ENCODE measurements around the gene EXOC2. TPM values are rescaled to one million over a fixed set of nuclear protein-coding genes. Genes with fewer than 3 reads are reported as not detected.

The EXOC2 gene
- total RNA-seq, 1 donor from 2014 or later: 34.3 TPM

DNA sequence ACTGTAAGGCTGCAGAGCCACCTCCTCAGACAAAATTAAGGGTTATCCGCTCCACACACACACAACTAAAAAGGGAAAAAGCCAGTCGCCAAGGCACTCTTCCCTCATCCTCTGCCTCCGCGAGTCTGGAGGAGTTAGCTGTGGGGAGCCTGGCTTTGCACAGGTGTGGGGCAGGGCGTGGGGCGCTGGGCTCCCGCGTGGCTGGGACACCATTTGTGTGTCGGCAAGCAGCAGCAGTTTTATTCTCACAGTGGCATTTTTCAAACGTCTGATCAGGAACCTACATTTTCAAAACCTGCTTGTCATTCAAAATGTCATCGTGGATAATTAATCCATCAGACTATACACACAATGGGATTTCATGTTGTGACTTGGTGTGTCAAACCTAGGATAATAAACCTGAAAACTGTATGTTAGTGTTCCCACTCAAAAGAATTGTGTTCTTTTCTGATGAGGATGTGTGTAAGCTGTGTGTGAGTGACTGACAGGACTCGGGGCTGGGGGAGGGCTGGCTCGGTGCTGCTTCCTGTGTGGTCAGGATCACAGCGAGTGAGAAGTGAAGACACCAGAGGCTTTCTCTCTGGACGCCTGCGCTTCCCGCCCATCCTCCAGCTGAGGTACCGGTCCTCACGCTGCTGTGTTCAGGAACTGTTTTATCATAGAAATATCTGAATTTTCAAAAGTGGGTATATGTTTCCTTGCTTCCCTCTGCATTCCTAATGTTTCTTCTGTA is 218.3 kb downstream of the EXOC2 start:
- DNase-seq (ENCODE audit: low read depth in 2 of 2): peak in 1 of 2 donors; percentile 7

DNA sequence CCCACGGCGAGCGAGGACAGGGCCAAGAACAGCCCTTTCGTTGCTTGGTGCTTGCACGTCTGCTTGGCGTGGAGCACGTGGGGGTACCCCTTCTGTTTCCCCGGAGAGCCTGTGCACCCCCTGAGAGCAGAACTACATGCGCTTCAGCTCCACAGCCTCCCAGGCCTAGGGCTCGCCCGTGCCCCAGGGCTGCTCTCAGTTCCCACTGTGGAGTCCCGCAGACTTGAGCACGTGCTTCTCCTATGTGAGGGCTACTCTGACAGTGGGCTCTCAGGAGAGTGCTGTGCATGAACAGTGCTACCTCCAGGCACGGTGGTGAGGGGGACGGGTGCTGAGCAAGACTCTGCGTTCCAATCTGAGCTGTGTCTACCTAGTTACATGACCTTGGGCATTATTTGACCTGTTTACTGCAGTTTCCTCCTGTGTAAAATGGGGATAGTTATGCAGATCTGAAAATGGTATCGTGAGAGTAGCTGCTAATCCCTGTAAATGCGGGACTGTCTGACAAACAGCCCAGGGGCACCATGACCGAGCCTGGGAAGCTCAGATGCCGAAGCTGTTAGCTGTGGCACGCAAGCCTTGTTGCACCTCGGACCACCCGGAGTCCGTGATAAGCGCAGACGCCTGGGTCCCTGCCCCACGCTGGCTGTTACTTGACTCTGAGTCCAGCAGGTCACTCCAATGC is 219.0 kb downstream of the EXOC2 start:
- DNase-seq (ENCODE audit: low read depth in 2 of 2): no peak

DNA sequence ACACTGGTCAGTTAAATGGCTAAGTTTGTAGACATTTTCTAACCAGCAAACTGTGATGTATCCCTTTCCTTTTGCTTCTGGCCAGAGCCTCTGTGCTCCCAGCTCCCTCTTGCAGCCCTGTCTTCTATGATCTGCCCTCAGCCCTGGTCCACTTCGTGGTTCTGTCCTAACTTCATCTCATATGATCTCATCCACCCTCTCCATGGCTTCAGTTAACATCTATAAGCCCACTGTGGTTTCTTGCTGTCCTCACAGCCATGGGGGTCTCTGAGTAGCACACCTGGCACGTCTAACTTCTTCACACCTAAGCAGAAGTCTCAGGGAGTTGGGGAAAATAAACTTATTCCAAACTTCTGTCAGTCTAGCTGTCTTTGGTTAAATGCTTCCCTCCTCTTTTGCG is 219.6 kb downstream of the EXOC2 start:
- no peak for DNase-seq (ENCODE audit: low read depth in 2 of 2)

DNA sequence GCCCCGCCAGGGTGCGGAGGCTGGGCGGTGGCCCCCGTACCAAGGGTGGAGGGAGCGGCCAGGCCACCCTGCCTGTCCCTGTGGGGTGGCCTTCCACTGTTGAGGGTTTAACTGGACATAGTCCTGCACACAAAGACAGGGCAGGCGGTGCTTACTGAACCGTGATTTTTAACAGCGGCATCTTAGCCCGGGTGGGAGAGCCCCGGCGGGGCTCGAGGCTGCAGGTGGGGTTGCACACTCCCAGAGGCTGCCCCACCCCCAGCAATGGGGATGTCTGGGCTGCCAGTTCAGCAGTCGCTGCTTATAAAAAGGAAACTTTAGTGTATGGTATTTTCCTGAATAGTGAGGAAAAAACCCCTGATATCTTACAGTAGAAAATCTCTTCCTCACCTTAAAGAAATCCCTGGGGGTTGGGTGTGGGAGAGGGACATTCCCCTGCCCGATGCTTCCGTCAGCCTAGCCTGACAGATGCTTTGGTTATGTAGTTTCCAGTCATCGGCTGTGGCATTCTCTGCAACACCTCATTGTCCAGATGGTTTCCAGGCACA is 222.0 kb downstream of the EXOC2 start:
- DNase-seq (ENCODE audit: low read depth in 2 of 2): no peak

DNA sequence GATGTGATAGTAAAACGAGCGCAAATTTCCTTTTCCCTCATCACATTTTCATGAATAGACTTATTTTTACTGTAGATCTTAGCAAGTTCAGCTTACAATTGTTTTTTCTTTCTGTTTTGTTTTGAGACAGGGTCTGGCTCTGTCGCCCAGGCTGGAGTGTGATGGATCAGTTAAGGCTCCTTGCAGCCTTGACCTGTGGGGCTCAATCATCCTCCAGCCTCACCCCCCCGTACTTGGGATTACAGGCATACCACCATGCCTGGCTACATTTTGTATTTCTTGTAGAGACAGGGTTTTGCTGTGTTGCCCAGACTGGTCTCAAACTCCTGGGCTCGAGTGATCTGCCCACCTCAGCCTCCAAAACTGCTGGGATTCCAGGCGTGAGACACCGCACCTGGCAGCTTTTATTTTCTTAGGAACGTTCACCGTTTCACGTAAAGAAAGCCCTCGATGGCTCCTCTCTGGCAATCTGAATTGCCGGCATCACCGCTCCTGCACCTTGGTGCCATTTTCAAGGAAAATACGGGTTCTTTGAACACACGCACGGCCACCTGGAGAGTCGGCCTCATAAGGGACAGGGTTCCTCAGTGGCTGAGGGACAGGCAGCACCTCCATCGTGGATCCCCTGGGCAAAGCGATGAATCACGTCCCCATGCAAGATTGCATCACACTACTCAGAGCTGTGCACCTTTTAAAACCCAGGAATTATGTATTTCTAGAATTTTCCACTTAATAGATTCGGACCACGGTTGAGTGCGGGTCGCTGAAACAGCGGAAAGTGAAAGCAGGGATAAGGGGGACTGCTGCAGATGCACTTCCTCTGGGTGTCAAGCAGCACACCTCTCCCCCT is 222.7 kb downstream of the EXOC2 start:
- DNase-seq (ENCODE audit: low read depth in 2 of 2): no peak

DNA sequence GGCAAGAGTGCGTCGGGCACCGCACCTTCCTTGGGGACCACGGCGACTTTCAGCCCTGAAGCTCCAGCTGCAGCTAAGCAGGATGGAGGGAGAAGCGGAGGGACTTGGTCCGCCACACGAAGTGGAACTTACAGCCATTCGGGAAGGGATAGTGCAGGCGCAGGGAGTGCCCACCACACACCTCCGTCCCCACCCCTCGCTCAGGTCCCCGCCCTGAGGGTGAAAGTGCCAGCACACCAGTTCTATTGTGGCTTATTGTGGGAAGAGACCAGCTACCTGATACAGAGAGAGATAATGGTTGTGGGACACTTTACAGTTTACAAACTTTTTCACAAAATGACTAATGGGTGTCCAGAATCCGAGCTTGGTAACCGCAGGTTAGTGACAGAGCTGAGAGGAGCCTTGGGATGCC is 225.3 kb downstream of the EXOC2 start:
- DNase-seq (ENCODE audit: low read depth in 2 of 2): no peak

DNA sequence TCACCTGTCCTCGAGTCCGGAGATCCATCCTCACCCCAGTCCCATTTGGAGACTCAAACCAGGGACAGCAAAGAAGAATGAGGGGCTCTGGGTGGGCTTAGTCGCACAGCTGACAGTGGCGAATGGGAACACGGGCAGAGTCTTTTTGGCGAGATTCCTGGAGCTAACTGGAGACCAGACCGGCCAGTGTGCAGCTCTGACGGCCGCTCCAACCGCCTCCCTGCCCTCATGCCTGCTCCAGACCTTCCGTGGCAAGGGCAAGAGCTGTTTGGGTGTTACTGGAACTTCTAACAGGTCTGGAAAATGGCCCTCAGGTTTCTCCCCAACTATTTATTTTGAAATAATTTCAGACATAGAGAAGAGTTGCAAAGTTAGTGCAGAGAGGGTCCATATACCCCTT is 225.8 kb downstream of the EXOC2 start:
- no peak for DNase-seq (ENCODE audit: low read depth in 2 of 2)

DNA sequence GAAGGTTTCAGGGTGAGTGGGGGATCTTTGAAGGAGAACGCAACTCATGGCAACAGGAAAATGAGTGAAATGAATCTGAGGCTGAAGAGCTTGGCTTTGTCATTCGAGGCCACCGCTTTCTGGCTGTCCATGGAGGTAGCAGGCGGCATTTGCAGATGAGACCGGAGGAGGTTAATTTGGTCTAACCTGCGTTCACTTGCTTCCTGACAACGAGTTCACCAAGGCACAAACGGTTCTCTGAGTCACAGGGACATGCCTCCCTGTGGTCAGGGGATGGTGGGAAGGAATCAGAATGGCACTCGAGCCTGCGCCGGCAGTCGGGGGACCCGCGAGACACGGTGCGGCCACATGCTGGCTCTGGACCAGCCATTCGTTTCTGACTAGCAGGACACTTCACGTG is 226.4 kb downstream of the EXOC2 start:
- DNase-seq (ENCODE audit: low read depth in 2 of 2): no peak

DNA sequence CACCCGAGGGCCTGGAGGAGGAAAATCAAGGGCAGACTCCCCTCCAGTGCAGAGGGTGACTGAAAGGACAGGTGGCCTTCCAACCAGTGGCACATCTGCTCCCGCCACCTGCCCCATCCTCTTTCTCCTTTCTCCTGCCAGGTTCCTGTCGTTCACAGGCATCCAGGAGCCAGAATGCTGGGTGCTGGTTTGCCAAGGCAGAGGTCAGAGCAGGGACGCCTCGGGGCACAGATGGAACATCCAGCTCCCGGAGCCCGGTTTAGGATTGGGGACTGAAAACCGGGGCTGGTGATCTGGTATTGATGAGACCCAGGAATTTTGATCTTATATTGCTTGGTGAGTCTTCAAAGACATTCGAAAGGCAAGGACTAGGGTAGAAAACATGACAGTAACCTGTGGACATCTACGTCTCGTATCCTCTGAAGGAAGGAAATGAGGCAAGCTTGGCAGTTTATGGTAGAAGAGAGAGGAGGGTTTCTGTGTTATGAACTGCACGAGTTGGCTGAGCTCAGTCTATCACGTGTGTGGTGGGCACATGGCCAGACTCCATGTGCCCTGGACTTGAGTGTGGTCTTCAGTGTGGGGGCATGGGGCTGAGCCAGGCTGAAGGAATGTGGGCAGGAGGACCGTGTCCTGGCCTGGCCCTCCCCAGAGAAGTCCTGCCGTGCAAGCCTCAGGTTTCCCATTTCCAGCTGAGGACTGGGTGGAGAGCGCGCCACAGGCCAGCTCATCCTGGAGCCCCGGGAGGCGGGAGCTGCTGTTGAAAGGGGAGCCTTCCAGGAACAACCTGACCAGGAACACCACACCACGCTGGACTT is 227.2 kb downstream of the EXOC2 start:
- DNase-seq (ENCODE audit: low read depth in 2 of 2): no peak

DNA sequence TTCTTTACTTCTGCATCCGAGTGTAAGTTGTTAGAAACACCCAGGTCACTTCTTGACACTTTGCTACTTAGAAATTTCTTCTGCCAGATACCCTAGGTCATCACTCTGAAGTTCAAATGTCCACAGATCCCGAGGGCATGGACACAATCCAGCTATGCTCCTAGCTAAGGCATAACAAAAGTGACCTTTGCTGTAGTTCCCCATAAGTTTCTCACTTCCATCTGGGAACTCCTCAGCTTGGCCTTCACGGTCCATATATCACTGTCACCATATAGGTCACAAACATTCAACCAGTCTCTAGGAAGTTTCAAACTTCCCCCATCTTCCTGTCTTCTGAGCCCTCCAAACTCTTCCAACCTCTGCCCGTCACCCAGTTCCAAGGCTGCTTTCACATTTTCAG is 236.1 kb downstream of the EXOC2 start:
- no peak for DNase-seq (ENCODE audit: low read depth in 2 of 2)

DNA sequence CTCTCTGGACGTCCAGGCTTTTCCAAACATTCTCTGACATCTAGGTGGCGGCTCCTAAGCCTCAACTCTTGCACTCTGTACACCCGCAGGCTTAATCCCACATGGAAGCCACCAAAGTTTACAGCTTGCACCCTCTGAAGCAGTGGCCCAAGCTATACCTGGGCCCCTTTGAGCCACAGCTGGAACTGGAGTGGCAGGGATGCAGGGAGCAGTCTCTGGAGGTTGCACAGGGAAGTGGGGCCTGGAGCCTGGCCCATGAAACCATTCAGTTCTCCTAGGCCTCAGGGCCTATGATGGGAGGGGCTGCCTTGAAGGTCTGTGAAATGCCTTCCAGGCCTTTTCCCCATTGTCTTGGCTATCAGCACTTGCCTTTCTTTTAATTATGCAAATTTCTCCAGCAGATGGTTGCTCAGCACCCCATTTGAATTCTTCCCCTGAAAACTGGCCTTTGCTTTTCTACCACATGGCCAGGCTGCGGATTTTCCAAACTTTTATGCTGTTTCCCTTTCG is 236.5 kb downstream of the EXOC2 start:
- no peak for DNase-seq (ENCODE audit: low read depth in 2 of 2)

DNA sequence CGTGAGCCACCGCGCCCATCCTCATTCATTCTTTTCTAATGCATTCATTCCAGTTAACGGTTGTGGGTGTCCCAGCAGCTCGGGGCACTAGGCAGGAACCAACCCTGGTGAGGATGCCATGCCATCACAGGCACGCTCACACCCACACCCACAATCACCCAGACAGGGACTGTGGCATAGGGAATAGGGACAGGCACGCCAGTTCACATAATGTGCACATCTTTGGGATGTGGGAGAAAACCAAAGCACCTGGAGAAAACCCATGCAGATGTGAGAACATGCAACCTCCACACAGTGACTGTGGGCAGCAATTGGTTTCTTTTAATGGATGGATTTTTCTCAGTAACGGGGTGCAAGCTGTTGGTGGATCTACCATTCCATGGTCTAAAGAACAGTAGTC is 237.1 kb downstream of the EXOC2 start:
- no peak for DNase-seq (ENCODE audit: low read depth in 2 of 2)

DNA sequence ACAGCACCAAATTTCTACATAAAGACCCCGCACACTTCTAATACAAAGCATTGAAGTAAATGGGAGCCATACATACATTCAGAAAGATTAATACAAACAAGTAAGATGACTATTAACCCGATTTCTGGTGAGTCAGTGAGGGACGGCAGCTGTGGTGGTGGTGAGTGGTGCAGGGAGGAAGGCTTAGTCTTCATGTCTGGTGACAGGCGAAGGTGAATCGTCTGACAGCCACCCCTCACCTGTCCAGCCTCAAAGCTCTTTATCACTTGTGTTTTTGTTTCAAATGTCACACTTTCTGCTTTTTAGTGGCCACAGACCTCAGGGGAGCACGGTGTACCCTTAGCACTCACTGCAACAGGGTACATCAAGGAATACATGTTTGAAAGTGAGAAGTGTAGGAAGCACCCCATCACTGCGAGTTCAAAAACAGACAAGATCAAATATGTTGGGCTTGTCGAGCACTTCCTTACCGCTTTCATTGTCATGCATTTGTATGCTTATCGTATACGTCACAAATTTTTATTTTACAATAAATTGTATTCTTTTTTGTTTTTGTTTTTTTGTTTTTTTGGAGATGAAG is 237.8 kb downstream of the EXOC2 start:
- DNase-seq (ENCODE audit: low read depth in 2 of 2): no peak

DNA sequence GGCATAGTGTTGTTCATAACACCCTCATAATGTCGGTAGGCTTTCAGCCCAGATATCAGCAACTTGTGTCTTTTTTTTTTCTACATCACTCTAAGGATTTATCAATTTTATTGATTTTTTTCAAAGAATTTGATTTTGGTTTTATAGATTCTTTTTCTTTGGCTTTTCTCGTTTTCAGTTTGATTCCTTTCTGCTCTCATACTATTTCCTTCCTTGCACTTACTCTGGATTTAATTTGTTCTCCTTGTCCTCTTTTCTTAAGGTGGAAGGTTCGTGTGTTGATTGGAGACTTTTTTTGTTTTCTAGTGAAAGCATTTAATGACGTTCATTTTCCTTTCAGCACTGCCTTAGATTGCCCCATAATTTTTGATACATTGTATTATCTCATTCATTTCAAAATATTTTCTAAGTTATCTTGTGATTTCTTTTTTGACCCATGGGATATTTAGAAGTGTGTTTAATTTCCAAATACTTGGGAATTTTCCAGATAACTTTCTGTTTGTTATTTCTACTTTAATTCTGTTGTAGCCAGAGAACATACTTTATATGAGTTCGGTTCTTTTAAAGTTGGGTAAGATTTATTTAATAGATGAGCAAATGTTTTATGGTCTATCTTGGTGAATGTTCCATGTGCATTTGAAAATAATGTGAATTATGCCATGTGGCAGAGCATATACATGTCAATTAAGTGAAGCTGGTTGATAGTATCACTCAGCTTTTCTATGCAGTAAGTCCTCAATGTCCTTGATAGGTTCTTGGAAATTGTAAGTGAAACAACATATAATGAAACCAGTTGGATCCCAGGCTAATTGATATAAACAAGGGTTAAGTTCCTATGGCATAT is 238.6 kb downstream of the EXOC2 start:
- DNase-seq (ENCODE audit: low read depth in 2 of 2): no peak

DNA sequence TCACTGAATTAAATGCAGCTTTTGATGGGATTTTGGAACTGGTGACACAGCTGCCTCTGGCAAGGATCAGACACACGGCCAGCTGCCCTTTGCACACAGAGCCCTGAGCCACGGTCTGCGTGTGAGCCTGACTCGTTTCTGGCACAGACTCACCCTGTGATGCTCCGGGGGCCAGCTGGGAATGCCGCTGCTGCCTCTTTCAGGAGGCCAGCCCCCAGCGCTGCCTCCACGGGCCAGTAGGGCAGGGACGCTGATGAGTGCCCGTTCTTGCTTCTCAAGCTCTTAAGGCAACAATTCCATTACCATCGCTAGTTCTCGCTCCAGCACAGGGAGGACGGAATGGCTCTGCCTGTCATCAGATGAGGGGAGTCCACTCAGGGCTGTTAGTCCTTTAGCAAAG is 239.8 kb downstream of the EXOC2 start:
- DNase-seq (ENCODE audit: low read depth in 2 of 2): no peak

DNA sequence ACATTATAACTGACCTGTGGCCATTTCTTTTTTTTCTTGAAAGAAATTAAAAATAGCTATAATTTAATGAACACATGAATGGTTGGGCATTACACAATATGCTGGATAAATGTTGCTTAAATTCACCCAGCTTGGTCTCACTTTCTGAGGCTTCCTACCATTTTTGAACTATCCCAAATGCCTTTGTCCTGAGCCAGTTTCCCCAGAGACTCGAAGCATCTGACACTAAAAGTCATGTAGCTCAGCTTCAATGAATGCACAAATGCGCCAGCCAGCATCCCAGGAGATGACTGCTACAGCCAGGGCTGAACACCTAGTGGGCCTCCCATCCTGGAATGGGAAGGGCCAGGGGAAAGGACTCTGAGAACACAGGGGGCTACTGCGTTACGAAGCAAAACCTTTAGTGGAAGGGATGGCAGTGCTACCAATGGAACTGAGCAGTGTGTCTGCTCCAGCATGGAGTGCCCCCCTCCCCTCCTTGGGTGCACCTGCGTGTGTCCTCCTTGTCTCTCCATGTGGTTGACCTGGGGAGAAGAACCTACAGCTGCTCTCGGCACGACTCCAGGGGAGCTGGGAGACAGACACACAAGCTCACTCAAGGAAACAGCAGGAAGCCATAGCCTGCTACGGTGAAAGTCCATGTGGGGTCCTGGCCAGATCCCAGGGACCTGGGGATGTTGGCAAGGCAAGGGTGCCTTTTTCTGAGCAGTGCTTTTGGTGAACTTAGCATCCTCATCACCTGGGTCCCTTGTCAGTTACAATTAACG is 240.5 kb downstream of the EXOC2 start:
- DNase-seq (ENCODE audit: low read depth in 2 of 2): no peak

DNA sequence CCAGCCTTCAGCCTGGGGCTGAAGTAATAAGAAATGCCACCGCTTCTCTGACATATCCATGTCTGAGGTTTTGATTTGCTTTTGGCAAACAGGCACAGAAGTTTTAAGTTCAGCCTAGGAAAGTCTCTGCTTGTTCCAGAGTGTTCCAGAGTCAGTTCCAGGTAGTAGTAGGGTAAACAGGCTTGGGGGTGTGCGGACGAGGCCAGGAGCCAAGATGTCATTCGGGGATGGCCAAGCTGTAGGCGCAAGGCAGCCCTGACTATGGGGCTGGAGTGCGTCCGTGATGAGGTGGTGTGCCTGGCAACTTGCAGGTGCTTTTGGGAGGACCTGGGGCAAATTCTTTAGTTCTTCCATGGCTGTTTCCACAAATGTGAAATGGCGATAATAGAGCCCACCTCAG is 241.1 kb downstream of the EXOC2 start:
- DNase-seq (ENCODE audit: low read depth in 2 of 2): no peak

DNA sequence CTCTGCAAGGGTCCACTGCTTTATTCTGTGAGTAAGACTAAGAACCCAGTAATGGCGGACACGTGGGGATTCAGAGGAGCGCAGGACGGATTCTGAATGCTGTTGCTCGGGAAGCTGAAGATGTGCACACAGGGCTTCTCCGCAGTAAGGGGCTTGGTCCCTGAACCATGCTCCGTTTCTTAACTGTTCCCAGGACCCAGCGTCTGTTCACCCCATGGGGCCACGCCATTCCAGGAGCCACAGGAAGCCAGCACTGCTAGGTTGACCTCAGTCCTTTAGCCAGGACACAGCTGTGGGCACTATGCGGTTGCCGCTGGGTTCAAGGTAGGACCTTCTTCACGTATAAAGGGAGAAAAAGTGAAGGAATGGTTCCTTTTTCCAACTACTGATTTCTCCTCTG is 241.6 kb downstream of the EXOC2 start:
- DNase-seq (ENCODE audit: low read depth in 2 of 2): no peak

Measured in dermis microvascular lymphatic vessel endothelial cell (primary cell).